ENCODE results near the gene ADO. TPM values are rescaled to one million over a fixed set of nuclear protein-coding genes. Genes with fewer than 3 reads are reported as not detected.

Gene ADO
- total RNA-seq, 1 donor, result 25.5 TPM

- H3K4me3 ChIP-seq (ENCODE audit: low read depth, low read length), result no peak overlapping the region
- no peak for DNase-seq (ENCODE audit: low read depth)
- TF ChIP-seq, protein P1, sequence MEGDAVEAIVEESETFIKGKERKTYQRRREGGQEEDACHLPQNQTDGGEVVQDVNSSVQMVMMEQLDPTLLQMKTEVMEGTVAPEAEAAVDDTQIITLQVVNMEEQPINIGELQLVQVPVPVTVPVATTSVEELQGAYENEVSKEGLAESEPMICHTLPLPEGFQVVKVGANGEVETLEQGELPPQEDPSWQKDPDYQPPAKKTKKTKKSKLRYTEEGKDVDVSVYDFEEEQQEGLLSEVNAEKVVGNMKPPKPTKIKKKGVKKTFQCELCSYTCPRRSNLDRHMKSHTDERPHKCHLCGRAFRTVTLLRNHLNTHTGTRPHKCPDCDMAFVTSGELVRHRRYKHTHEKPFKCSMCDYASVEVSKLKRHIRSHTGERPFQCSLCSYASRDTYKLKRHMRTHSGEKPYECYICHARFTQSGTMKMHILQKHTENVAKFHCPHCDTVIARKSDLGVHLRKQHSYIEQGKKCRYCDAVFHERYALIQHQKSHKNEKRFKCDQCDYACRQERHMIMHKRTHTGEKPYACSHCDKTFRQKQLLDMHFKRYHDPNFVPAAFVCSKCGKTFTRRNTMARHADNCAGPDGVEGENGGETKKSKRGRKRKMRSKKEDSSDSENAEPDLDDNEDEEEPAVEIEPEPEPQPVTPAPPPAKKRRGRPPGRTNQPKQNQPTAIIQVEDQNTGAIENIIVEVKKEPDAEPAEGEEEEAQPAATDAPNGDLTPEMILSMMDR (IDR thresholded peaks at IDR 0.05; ENCODE audit: insufficient read depth, low read depth, low read length), result no peak
These were observed 9.5 kb downstream of the ADO start for GRCh38 chr10:62813981-62814380.

DNA sequence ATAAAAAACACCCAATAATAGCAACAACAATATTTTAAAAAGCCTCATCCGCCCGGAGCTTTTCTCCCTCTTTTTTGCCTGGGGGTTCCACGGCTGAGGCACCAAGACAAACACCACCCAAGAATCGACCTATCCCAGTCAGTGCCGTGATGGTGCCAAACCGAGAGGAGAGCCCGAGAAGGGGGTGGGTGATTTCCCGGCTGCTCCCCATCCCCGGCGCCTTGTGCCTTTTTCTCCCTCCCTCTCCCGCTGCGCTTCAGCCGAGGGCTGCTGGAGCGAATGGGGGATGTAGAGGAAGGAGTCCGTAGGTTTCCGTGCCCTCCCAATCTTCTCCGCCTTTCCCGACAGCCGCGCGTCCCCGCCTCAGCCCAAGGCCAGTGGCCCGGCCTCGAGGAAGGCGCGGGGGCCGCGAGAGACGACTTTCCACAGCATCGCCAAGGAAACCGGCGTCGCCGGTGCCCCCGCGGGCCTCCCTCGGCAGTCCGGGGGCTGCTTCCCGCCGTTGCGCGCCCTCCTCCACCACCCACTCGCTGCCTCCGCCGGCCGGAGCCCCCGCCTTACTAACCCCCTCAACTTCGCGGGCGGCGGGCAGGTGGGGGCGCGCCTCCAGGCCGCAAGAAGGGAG lies 10.3 kb downstream of the ADO start:
- DNase-seq (ENCODE audit: low read depth), result peak; percentile 7
- TF ChIP-seq, protein P1 (IDR thresholded peaks at IDR 0.05; ENCODE audit: insufficient read depth, low read depth, low read length), result no peak
- peak overlapping the region; percentile 80 for H3K4me3 ChIP-seq (ENCODE audit: low read depth, low read length)

- TF ChIP-seq, protein P1 (IDR thresholded peaks at IDR 0.05; ENCODE audit: insufficient read depth, low read depth, low read length), result no peak
- DNase-seq (ENCODE audit: low read depth), result peak; percentile 23
These were observed 11.0 kb downstream of the ADO start for GRCh38 chr10:62815381-62816075.

DNA sequence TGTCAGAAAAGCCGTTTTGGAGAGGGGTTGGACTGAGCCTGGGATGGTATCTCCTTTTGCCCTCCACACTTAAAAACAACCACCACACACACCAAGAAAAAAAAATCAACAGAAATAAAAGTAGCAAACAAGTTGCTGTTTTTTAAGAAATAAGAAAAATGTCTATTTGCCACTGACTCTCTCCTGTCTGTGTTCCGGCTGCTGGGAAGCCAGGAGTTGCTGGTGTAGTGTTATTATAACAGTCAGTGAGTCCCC lies 11.5 kb downstream of the ADO start:
- peak overlapping the region; percentile 80 for H3K4me3 ChIP-seq (ENCODE audit: low read depth, low read length)
- TF ChIP-seq, protein P1 (IDR thresholded peaks at IDR 0.05; ENCODE audit: insufficient read depth, low read depth, low read length), result no peak

More at GRCh38 chr10:62815381-62816075, 11.0 kb downstream of the ADO start:
- H3K4me3 ChIP-seq (ENCODE audit: low read depth, low read length), result peak overlapping the region; percentile 80

GRCh38 chr10:62816331-62817120 lies 12.0 kb downstream of the ADO start, which contains the start of gene EGR2:
EGR2 (minus strand) TSS chr10:62816366; CDS start chr10:62816029, 337 bp downstream.
- TF ChIP-seq, protein P1 (IDR thresholded peaks at IDR 0.05; ENCODE audit: insufficient read depth, low read depth, low read length), result no peak
- peak within 1 kb of the TSS; percentile 80 for H3K4me3 ChIP-seq (ENCODE audit: low read depth, low read length)
- DNase-seq (ENCODE audit: low read depth), result peak; percentile 96

More for the DNA sequence above, 11.5 kb downstream of the ADO start:
- no peak for DNase-seq (ENCODE audit: low read depth)

DNA sequence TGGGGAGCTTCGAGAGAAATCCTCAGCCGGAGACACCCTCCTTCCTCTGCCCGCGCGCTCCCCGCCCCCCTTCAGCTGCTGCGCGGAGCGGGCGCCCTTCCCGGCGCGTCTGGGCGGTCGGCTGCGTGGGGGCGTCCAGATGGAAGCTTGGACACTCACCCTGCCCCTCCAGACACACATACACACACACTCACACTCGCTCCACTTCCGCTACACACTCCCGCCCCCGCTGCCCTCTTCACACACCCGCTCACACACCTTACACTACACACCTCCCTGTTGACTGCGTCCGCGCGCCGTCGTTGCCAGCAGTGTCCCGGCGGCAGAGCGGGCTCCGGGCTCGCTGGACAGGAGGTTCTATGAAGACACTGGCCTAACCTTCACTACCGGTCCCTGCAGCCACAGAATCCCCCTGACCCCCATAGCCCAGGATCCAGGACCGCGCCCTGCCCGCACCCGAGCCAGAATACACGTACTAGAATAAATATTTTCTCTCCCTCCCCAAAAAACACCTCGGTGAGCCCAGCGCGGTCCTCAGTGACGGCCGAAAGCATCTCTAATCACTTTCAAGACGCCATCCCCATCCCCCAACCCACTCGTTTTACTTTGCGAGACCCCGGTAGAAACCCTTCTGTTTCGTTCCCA lies 12.7 kb downstream of the ADO start:
- no peak for DNase-seq (ENCODE audit: low read depth)
- TF ChIP-seq, protein P1 (IDR thresholded peaks at IDR 0.05; ENCODE audit: insufficient read depth, low read depth, low read length), result no peak
- peak overlapping the region; percentile 80 for H3K4me3 ChIP-seq (ENCODE audit: low read depth, low read length)

Measured in fibroblast of villous mesenchyme (primary cell).